ACHN (cell line): ENCODE data around the gene CSNK1E.

Experiments used
- DNase-seq: peaks from one replicate; pipeline ENCODE4 v3.0.0-alpha.2; 2015
- in situ Hi-C: cut with HindIII; loops from 2 replicates; pipeline ENCODE4 v1.10.0; 2017; ENCODE audit warnings: low sequenced_read_pairs, low pct_ligation_motif_present, low pct_unique_long_range_greater_than_20kb

The CSNK1E gene

GRCh38 chr22:38311323-38311620 lies 6.0 kb downstream of the CSNK1E start:
- DNase-seq = no peak
- in situ Hi-C loops = no loop called here

- no peak for DNase-seq
- in situ Hi-C loops = no loop called here
These were observed 6.5 kb downstream of the CSNK1E start for GRCh38 chr22:38310518-38311322.

DNA sequence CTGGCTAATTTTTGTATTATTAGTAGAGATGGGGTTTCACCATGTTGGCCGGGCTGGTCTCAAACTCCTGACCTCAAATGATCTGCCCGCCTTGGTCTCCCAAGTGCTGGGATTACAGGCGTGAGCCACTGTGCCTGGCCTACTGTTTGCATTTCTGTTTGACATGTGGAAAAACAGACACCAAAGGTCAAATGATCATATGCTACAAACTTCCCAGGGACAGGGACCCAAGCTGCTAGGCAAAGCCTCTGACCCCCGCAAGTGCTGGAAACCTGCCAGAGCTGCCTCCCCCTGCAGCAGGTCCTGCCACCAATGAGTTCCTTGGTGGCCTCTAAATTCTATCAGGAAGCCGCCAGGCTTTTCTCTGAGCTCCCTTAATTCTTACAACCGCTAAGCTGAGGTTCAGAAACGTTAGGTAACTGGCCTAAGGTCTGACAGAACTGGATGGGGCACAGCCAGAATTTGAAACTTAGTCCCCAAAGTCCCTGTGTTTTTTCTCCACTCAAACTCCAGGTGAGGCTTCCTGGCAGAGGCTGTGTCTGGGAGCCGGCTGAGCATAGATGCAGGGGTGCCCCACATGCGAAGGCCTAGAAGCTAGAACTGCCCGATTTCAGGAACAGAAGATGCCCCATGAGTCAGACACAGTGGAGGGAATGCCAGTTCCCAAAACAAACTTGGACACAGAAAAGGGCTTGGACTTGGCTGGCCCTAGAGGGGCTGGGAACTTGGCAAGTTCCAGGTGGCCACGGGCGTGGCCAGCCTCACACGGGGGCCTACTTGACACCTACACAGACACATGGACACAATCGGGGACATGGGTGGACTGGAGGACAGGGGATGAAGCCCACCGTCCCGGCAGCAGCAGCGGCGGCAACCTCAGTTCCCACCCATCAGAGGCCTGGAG lies 7.4 kb downstream of the CSNK1E start:
- in situ Hi-C loops = no loop called here
- no peak for DNase-seq

GRCh38 chr22:38308791-38309498 lies 8.3 kb downstream of the CSNK1E start:
- in situ Hi-C loops = no loop called here
- no peak for DNase-seq

- DNase-seq = peak; percentile 82
- in situ Hi-C loops = no loop called here
These were observed 11.5 kb downstream of the CSNK1E start for GRCh38 chr22:38305471-38306448.

DNA sequence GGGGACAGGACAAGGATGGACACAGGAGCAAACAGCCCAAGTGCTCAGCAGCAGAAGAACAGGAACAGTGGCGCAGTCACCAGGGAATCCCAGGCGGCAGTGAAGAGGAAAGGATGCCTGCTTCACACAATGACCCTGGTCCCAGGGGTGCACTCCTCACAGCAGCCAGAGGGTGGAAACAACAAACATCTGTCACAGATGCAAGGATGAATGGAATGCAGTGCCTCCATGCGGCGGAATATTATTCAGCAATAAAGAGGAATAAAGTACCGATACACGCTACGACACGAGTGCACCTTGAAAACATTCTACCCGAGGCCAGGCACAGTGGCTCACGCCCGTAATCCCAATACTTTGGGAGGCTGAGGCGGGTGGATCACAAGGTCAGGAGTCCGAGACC lies 12.7 kb downstream of the CSNK1E start:
- no peak for DNase-seq
- in situ Hi-C loops = no loop called here

DNA sequence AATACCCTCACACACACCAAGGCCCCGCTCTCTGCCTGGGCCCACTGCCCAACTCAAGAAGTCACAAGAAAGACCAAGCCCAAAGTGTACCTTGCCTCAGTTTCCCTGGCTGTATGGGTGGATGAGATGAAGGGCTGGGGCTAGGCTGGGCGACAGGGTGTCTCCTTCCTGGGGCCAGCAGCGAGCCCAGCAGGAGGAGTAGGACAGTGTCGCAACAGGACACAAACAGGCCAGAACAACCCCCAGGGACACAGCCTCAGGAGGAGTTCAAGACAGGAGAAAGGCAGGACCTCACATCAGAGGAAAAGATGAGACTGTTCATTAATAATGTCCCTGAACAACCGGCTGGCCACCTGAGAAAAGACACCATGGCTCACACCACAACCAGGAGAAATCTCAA lies 13.3 kb downstream of the CSNK1E start:
- no peak for DNase-seq
- in situ Hi-C loops = no loop called here

DNA sequence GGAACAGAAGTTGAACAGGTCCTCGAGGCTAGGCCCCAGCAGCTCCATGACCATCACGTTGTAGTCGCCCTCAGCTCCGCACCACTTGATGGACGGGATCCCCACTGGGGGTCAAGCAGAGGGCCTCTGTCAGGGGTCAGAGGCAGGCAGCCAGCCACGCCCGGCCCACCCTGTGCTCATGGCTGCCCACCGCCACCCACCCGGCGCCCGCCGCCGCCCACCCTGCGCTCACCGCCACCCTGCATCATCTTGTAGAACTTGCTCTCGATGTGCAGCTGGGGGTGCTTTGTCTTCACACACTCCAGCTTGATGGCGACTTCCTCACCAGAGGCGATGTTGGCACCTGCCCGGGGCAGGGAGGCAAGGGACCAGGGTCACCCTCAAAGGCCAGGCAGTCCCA lies 14.3 kb downstream of the CSNK1E start:
- in situ Hi-C loops = no loop called here
- DNase-seq = no peak

- DNase-seq = no peak
- in situ Hi-C loops = no loop called here
These were observed 16.3 kb downstream of the CSNK1E start for GRCh38 chr22:38300946-38301345.

DNA sequence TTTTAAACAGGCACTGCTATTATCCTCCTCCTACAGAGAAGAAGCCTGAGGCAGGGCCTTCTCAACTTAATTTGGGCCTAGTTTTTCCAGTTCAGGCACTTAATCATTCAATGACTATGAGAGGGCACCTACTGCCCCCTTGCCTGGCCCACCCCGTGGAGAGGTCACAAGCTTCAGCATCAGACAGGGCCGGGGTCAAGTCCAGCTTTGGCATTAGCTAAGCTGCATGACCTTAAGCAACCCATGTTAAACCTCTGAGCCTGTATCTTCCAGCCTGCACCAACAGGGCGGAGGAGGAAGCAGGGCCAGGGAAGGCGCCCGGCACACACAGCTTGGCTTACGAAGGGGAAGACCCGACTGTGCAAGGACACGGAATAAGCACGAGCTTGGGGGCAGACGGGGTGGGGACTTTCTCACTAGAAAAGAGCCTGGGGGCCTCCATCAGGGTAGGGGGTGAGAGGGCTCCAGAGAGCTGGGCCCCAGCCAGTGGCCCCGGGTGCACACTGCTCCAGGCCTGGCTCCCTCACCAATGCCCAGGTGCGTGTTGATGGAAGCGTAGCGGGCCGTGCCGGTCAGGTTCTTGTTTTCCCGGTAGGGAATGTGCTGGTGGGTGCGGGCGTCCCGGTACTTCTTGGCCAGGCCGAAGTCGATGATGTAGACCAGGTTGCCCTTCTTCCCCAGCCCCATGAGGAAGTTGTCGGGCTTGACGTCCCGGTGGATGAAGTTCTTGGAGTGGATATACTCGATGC lies 16.9 kb downstream of the CSNK1E start:
- no peak for DNase-seq
- in situ Hi-C loops = no loop called here

DNA sequence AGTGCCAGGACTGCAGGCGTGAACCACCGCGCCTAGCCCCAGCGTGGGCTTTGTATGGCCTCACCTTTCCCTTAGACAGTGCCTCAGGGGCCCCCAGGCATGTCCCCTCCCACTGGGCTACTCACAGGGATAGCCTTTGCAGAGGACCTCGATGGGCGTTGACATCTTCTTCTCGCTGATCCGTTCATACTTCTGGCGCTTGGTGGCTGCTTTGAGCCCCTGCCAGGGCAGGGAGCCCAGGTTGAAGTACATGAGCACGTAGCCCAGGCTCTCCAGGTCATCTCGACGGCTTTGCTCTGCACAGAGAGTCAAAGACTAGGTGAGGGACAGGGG lies 17.5 kb downstream of the CSNK1E start:
- DNase-seq = no peak
- in situ Hi-C loops = no loop called here

DNA sequence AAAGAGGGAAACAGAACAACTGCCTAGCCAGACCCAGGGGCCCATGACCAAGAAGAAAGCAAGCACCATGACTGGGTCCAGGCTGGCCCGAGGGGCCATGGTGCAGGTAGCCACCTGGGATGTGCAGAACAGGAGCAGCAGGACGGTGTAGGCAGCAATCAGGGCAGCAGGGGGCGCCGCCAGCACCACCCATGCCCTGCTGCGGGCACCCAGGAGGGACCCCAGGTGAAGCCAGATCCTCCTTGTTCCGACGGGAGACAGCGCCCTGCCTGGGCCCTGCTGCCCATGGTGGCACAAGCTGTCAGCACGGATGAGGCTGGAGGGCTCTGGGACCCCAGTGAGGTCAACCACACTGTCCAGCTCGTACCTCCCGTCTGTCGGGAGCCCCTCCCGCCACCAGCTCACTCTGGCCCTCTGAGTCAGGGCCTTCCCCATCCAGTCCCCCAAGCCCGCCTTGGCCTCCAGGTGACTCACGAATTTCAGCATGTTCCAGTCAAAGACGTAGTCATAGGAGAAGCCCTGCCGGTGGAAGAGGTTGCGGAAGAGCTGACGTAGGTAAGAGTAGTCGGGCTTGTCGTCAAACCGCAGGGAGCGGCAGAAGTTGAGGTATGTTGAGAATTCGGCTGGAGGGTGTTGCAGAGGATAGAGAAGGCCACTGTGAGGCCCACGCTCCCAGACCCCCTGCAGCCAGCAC lies 18.8 kb downstream of the CSNK1E start:
- peak; percentile 99 for DNase-seq
- in situ Hi-C loops = no loop called here

DNA sequence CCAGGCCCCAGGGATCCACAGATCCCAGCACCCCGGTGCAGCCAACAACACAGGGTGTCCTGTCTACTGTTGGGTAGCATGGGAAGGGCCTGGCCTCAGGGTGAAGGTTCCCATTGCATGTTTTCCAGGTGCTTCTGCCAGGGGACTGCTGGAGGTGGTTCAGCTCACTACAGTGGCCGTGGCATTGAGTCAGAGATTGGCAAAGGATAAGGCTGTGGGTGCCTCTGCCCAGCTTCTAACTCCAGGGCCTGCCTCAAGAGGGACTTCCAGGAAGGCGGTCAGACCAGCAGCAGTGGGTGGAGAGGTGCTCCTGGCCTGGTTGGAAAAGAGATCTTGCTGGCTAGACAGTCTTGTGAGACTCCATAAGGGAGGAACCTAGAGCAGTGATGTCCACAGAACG lies 20.9 kb downstream of the CSNK1E start:
- in situ Hi-C loops = no loop called here
- DNase-seq = no peak

- DNase-seq = no peak
- in situ Hi-C loops = no loop called here
These were observed 21.4 kb downstream of the CSNK1E start for GRCh38 chr22:38295863-38296262.

GRCh38 chr22:38295339-38295738 lies 21.9 kb downstream of the CSNK1E start:
- in situ Hi-C loops = no loop called here
- no peak for DNase-seq

- DNase-seq = no peak
- in situ Hi-C loops = no loop called here
These were observed 23.0 kb downstream of the CSNK1E start for GRCh38 chr22:38294193-38294592.

GRCh38 chr22:38292694-38293093 lies 24.5 kb downstream of the CSNK1E start:
- in situ Hi-C loops = no loop called here
- DNase-seq = no peak
